Upper lobe of left lung (tissue), 6 donors: ENCODE results near the gene TELO2. TPM values are rescaled to one million over a fixed set of nuclear protein-coding genes. Genes with fewer than 3 reads are reported as not detected.

ENCODE experiments used
- ATAC-seq, 2 donors: fragments of 200-7000 bp; cut with Tn5 transposase; one replicate each; pipeline ENCODE4 v1.9.1; 2022; ENCODE audit warnings: mild to moderate bottlenecking in 2 of 2, moderate library complexity in 2 of 2; ENCODE audit not compliant: low FRiP score in 2 of 2
- DNase-seq, 2 donors: peaks; one replicate each; pipeline ENCODE4 v3.0.0-alpha.2; 2019 to 2020
- H3K27ac ChIP-seq, 4 donors: fragments of 200-600 bp; sonication (generic); one replicate each; pipeline ENCODE4 v1.5.1; 2016 to 2019
- H3K27me3 ChIP-seq, 4 donors: fragments of 200-600 bp; sonication (generic); one replicate each; pipeline ENCODE4 v1.5.1; 2017 to 2019
- H3K36me3 ChIP-seq, 4 donors: fragments of 200-600 bp; sonication (generic); one replicate each; pipeline ENCODE4 v1.5.1; 2016 to 2019
- H3K4me1 ChIP-seq, 4 donors: fragments of 200-600 bp; sonication (generic); one replicate each; pipeline ENCODE4 v1.5.1; 2018 to 2019
- H3K4me3 ChIP-seq, 4 donors: fragments of 200-600 bp; sonication (generic); one replicate each; pipeline ENCODE4 v1.5.1; 2017 to 2019; ENCODE audit warnings: mild to moderate bottlenecking in 2 of 4, moderate library complexity in 1 of 4
- H3K9me3 ChIP-seq, 4 donors: fragments of 200-600 bp; sonication (generic); one replicate each; pipeline ENCODE4 v1.5.1; 2018 to 2019
- EP300 ChIP-seq, 4 donors: sonication (generic); formaldehyde crosslinking; IDR thresholded peaks; one replicate each; pipeline ENCODE4 v1.5.1; 2017; ENCODE audit warnings: antibody characterized with exemption in 4 of 4, control low read depth in 2 of 4
- POLR2A ChIP-seq, 4 donors: fragments of 450-650 bp; IDR thresholded peaks; one replicate each; pipeline ENCODE4 v1.5.1; 2016 to 2017; ENCODE audit warnings: antibody characterized with exemption in 4 of 4, mild to moderate bottlenecking in 2 of 4
- POLR2AphosphoS5 ChIP-seq, 2 donors: sonication (generic); formaldehyde crosslinking; IDR thresholded peaks; one replicate each; pipeline ENCODE4 v1.5.1; 2017; ENCODE audit warnings: antibody characterized with exemption in 2 of 2
- WGBS, 2 donors: methylation state at CpG; one replicate each; pipeline ENCODE4 v1.1.5; 2017 to 2018; 5-methylcytosine and 5-hydroxymethylcytosine counted together
- total RNA-seq, 6 donors: library from RNA; depleted of rRNA in 4 of 6; stranded (reverse); fragments of >200 nt in 4 of 6; gene quantifications; one replicate each; pipeline versions ENCODE4 v1.1.0 to v1.2.1, GENCODE V29; 2016 to 2021
- TF ChIP-seq, protein P1 (sequence below), 6 experiments: fragments of 450-650 bp in 4 of 6; fragments of 200-600 bp in 2 of 6; sonication (generic) in 2 of 6; IDR thresholded peaks; one replicate each; pipeline ENCODE4 v1.5.1; 2016 to 2019; ENCODE audit warnings: antibody characterized with exemption in 6 of 6
- donor health status: DM: no; HTN: no; CAD: no; lungs with moderate emphysema.
- donor health status: DM: no; HTN: yes; CAD: no; lungs with severe emphysema.

TELO2 gene
- total RNA-seq, 6 donors from 2014 or later, result 13.8 to 130 (median 41.5) TPM

DNA sequence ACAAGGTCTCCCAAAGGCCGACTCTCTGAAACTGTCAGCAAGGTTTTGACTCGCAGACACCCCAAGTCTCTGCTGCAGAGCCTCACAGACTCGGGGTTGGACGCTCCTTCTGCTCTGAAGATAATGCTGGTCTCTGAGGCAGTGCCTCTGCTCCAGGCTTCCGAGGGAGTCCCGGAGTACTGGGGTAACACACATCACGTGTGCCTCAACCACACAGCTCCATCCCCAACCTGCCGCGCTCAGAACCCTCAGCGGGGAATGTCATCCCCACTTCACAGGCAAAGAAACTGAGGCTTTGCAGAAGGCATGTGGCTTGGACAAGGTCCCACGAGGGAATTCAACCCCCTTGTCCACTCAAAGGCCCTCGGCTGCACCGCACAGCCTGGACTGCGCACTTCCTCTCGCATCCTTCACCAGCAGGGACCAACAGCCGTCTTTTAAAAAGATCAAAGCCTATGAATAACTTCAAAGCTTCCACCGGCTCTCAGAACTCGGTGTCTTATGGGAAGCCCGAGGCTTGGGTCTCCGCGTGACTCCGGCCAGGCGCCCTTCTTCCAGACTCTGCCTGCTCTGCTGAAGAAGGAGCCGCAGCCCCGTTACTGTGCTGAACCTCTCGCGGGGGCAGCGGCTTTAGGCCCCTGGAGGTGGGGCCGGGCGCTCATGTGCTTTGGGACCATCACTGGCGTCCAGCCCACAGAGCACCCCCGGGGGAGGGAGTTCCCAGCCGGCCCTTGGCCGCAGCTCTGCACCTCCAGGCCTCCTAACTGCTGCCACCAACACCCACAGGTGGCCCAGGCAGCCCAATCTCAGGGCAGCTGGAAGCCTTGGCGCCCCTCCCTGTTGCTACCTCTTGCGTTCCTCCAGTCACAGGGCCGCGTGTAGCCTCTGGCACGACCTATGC, 42.5 kb downstream of the TELO2 start:
- ATAC-seq, result no peak
- 50 to 55% methylated on average over 4 to 39 of the region's 39 CpGs for WGBS, 2 donors
- Histone ChIP-seq H3K4me1 (peaks cover 40 to 76% (median 41%) of the 10 kb centered on the region in 4 donors), H3K27me3 (no peaks in the 10 kb centered on the region), H3K36me3 (peaks cover 0 to 60% (median 46%) of the 10 kb centered on the region in 4 donors), H3K9me3 (no peaks in the 10 kb centered on the region), H3K27ac (peak overlapping the region; percentile 93 to 97 (median 96)), H3K4me3 (peak overlapping the region; percentile 75 to 87 (median 75))
- peak in 1 of 2 donors; percentile 77 for DNase-seq
- TF ChIP-seq POLR2AphosphoS5 (IDR thresholded peaks at IDR 0.05), result no peak
- TF ChIP-seq, protein P1, sequence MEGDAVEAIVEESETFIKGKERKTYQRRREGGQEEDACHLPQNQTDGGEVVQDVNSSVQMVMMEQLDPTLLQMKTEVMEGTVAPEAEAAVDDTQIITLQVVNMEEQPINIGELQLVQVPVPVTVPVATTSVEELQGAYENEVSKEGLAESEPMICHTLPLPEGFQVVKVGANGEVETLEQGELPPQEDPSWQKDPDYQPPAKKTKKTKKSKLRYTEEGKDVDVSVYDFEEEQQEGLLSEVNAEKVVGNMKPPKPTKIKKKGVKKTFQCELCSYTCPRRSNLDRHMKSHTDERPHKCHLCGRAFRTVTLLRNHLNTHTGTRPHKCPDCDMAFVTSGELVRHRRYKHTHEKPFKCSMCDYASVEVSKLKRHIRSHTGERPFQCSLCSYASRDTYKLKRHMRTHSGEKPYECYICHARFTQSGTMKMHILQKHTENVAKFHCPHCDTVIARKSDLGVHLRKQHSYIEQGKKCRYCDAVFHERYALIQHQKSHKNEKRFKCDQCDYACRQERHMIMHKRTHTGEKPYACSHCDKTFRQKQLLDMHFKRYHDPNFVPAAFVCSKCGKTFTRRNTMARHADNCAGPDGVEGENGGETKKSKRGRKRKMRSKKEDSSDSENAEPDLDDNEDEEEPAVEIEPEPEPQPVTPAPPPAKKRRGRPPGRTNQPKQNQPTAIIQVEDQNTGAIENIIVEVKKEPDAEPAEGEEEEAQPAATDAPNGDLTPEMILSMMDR (IDR thresholded peaks at IDR 0.05), result no peak

GRCh38 chr16:1536601-1537000, 43.4 kb downstream of the TELO2 start:
- Histone ChIP-seq H3K4me1 (peaks cover 42 to 76% (median 44%) of the 10 kb centered on the region in 4 donors), H3K27ac (peak overlapping the region; percentile 93 to 97 (median 96)), H3K4me3 (peak overlapping the region; percentile 75 to 87 (median 75)), H3K9me3 (no peaks in the 10 kb centered on the region), H3K27me3 (no peaks in the 10 kb centered on the region), H3K36me3 (peaks cover 0 to 69% (median 53%) of the 10 kb centered on the region in 4 donors)
- TF ChIP-seq EP300 (IDR thresholded peaks at IDR 0.05), result no peak
- TF ChIP-seq POLR2AphosphoS5 (IDR thresholded peaks at IDR 0.05), result no peak
- TF ChIP-seq, protein P1 (IDR thresholded peaks at IDR 0.05), result no peak
- no peak for TF ChIP-seq POLR2A (IDR thresholded peaks at IDR 0.05)
- DNase-seq (peak in 1 of 2 donors; percentile 53), ATAC-seq (no peak)
- 67 to 73% methylated on average over 13 of the region's 13 CpGs for WGBS, 2 donors

GRCh38 chr16:1537138-1537577, 44.0 kb downstream of the TELO2 start:
- H3K27ac ChIP-seq, result peak overlapping the region; percentile 93 to 97 (median 96)
- peak overlapping the region; percentile 75 to 87 (median 75) for H3K4me3 ChIP-seq
- TF ChIP-seq EP300 (IDR thresholded peaks at IDR 0.05) (peak in 2 of 4 donors; percentile 19 to 79), POLR2A (IDR thresholded peaks at IDR 0.05) (peak in 1 of 4 donors; percentile 21), POLR2AphosphoS5 (IDR thresholded peaks at IDR 0.05) (peak in 1 of 2 donors; percentile 54)
- TF ChIP-seq, protein P1 (IDR thresholded peaks at IDR 0.05), result no peak
- H3K36me3 ChIP-seq, result peaks cover 0 to 75% (median 58%) of the 10 kb centered on the region in 4 donors
- 70 to 78% methylated on average over 2 to 27 of the region's 27 CpGs for WGBS, 2 donors
- no peak for ATAC-seq
- no peaks in the 10 kb centered on the region for H3K27me3 ChIP-seq
- peaks cover 42 to 76% (median 49%) of the 10 kb centered on the region in 4 donors for H3K4me1 ChIP-seq
- peak in 1 of 2 donors; percentile 75 for DNase-seq
- no peaks in the 10 kb centered on the region for H3K9me3 ChIP-seq

- Histone ChIP-seq H3K36me3 (peaks cover 3 to 82% (median 61%) of the 10 kb centered on the region in 4 donors), H3K27ac (peak overlapping the region; percentile 93 to 97 (median 96)), H3K27me3 (no peaks in the 10 kb centered on the region), H3K4me1 (peaks cover 44 to 77% (median 52%) of the 10 kb centered on the region in 4 donors), H3K4me3 (peak overlapping the region; percentile 75 to 87 (median 75)), H3K9me3 (no peaks in the 10 kb centered on the region)
- TF ChIP-seq POLR2A (IDR thresholded peaks at IDR 0.05), result peak in 1 of 4 donors; percentile 6
- no peak for TF ChIP-seq POLR2AphosphoS5 (IDR thresholded peaks at IDR 0.05)
- peak in 1 of 2 donors; percentile 77 for DNase-seq
- WGBS, 2 donors, result 48 to 62% methylated on average over 16 to 25 of the region's 26 CpGs
- no peak for ATAC-seq
Measured at GRCh38 chr16:1537763-1538289, 44.7 kb downstream of the TELO2 start.
